PC-3 (cell line): ENCODE measurements around the gene GPX3. TPM values are rescaled to one million over a fixed set of nuclear protein-coding genes. Genes with fewer than 3 reads are reported as not detected.

ENCODE experiments used
- ATAC-seq: fragments of 200-7000 bp; cut with Tn5 transposase; 2 replicates; pipeline ENCODE4 v1.9.1; 2020; ENCODE audit warnings: mild to moderate bottlenecking, moderate library complexity
- BruUV-seq: library from RNA; stranded (reverse); fragments of 400-500 nt; replicated peaks from 2 replicates; lab custom pipeline; 2021; lab: Mats Ljungman, UMichigan
- CTCF ChIA-PET: fragments of 300-600 bp; sonication (Branson Sonifier 250); formaldehyde crosslinking; loops from one replicate; lab custom pipeline; 2022; ENCODE audit warnings: antibody characterized with exemption; lab: Charles Lee
- POLR2A ChIA-PET: fragments of 300-600 bp; sonication (Branson Sonifier 250); formaldehyde crosslinking; loops from one replicate; lab custom pipeline; 2022; ENCODE audit warnings: antibody characterized with exemption; ENCODE audit not compliant: unreplicated experiment; lab: Charles Lee
- DNase-seq: peaks from one replicate; pipeline ENCODE4 v3.0.0-alpha.2; 2015
- H2AFZ ChIP-seq: fragments of 300-600 bp; sonication (generic); 2 replicates; pipeline ENCODE4 v1.6.0; 2016; ENCODE audit warnings: antibody characterized with exemption, low read length
- H3F3A ChIP-seq: fragments of 300-600 bp; sonication (generic); one replicate; pipeline ENCODE4 v1.6.0; 2017; ENCODE audit warnings: antibody characterized with exemption, low read length, control low read depth, mild to moderate bottlenecking; ENCODE audit not compliant: unreplicated experiment
- H3K27ac ChIP-seq: fragments of 300-600 bp; sonication (generic); 2 replicates; pipeline ENCODE4 v1.5.1; 2016; ENCODE audit warnings: mild to moderate bottlenecking, low read length
- H3K27me3 ChIP-seq: fragments of 300-600 bp; sonication (generic); 2 replicates; pipeline ENCODE4 v1.6.1; 2016; ENCODE audit warnings: low read length, mixed read lengths
- H3K36me3 ChIP-seq: fragments of 300-600 bp; sonication (generic); 2 replicates; pipeline ENCODE4 v1.6.1; 2016; ENCODE audit warnings: low read depth, mixed run types, low read length, mixed read lengths
- H3K4me1 ChIP-seq: fragments of 300-600 bp; sonication (generic); 2 replicates; pipeline ENCODE4 v1.5.1; 2016; ENCODE audit warnings: low read length; ENCODE audit not compliant: insufficient read depth
- H3K4me2 ChIP-seq: fragments of 300-600 bp; sonication (generic); 2 replicates; pipeline ENCODE4 v1.6.0; 2016; ENCODE audit warnings: low read length
- H3K4me3 ChIP-seq: fragments of 300-600 bp; sonication (generic); 2 replicates; pipeline ENCODE4 v1.5.1; 2016; ENCODE audit warnings: mild to moderate bottlenecking, low read length, mixed read lengths
- H3K79me2 ChIP-seq: fragments of 300-600 bp; sonication (generic); 2 replicates; pipeline ENCODE4 v1.6.1; 2017; ENCODE audit warnings: low read length, mixed read lengths
- H3K9ac ChIP-seq: fragments of 300-600 bp; sonication (generic); 2 replicates; pipeline ENCODE4 v1.6.0; 2016; ENCODE audit warnings: mild to moderate bottlenecking, low read length
- H3K9me2 ChIP-seq: fragments of 300-600 bp; sonication (generic); replicated peaks from 2 replicates; pipeline ENCODE4 v1.6.1; 2016; ENCODE audit warnings: mixed run types, low read length, mixed read lengths
- H3K9me3 ChIP-seq: fragments of 300-600 bp; sonication (generic); 2 replicates; pipeline ENCODE4 v1.6.1; 2016; ENCODE audit warnings: low read length, mixed read lengths
- H4K20me1 ChIP-seq: fragments of 300-600 bp; sonication (generic); 2 replicates; pipeline ENCODE4 v1.6.1; 2016; ENCODE audit warnings: low read length, mixed read lengths
- EZH2 ChIP-seq: fragments of 300-600 bp; sonication (generic); IDR thresholded peaks from one replicate; pipeline ENCODE4 v1.6.1; 2017; ENCODE audit warnings: antibody characterized with exemption, mild to moderate bottlenecking, low read length; ENCODE audit not compliant: unreplicated experiment
- EZH2phosphoT487 ChIP-seq: fragments of 300-600 bp; sonication (generic); IDR thresholded peaks from 2 replicates; pipeline ENCODE4 v1.6.1; 2018; ENCODE audit warnings: mild to moderate bottlenecking, antibody characterized with exemption, low read length, borderline replicate concordance
- intact Hi-C: fragments of 100-400 bp; cut with micrococcal nuclease; formaldehyde crosslinking; loops from 2 replicates; pipeline ENCODE4 v1.9.0; 2023
- total RNA-seq: library from RNA; depleted of rRNA; stranded (reverse); fragments of >200 nt; gene quantifications from 2 replicates; pipeline ENCODE4 v1.2.3, GENCODE V29; 2014
- TF ChIP-seq, protein P1 (sequence below): fragments of 300-600 bp; sonication (generic); conservative IDR thresholded peaks from 2 replicates; pipeline ENCODE4 v1.5.1; 2017; ENCODE audit warnings: antibody characterized with exemption, low read depth, mild to moderate bottlenecking, low read length

GPX3 gene
- total RNA-seq, 1 experiment from 2014 or later, result not detected

DNA sequence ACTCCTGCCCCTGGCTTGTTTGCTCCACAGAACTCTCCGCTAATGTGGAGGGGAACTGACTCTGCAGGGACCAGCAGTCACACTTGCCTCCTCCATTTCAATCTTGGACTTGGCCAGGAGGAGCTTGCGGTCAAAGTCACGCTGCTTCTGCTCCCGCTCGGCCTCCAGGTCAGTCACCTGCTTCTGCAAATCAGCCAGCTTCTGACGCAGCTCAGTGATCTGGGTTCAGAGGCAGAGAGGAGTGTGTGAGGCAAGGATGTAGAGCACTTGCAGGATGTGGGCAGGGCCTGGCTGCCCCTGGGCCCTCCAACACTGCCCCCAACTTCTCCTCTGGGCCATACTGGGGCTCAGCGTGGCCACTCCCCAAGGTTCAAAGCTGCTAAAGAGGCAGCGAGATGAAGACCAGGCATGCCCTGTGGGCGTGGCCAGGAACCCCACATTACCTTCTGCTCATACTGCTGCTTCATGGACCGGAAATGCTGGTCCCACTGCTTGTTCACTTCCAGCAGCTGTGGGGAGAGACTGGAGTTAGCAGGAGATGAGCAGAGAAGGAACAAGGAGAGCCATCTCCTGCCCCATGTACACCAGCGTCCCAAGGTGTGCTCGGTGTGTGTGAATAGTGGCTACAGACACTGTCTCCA is 22.2 kb downstream of the GPX3 start:
- DNase-seq (no peak), ATAC-seq (no peak)
- Histone ChIP-seq H3K4me1 (peaks cover 38% of the 10 kb centered on the region), H4K20me1 (no peaks in the 10 kb centered on the region), H3K4me2 (no peak overlapping the region), H3F3A (no peaks in the 10 kb centered on the region), H3K79me2 (no peaks in the 10 kb centered on the region), H3K9me2 (no peaks in the 10 kb centered on the region), H3K4me3 (no peak overlapping the region), H3K9ac (no peak overlapping the region), H3K27ac (no peak overlapping the region), H2AFZ (no peak overlapping the region), H3K27me3 (no peaks in the 10 kb centered on the region), H3K9me3 (no peaks in the 10 kb centered on the region), H3K36me3 (peaks cover 45% of the 10 kb centered on the region)
- TF ChIP-seq EZH2phosphoT487, result no peak
- POLR2A ChIA-PET, result no interaction called here
- no TSS peak for BruUV-seq
- CTCF ChIA-PET, result no interaction called here
- intact Hi-C loops, result no loop called here

DNA sequence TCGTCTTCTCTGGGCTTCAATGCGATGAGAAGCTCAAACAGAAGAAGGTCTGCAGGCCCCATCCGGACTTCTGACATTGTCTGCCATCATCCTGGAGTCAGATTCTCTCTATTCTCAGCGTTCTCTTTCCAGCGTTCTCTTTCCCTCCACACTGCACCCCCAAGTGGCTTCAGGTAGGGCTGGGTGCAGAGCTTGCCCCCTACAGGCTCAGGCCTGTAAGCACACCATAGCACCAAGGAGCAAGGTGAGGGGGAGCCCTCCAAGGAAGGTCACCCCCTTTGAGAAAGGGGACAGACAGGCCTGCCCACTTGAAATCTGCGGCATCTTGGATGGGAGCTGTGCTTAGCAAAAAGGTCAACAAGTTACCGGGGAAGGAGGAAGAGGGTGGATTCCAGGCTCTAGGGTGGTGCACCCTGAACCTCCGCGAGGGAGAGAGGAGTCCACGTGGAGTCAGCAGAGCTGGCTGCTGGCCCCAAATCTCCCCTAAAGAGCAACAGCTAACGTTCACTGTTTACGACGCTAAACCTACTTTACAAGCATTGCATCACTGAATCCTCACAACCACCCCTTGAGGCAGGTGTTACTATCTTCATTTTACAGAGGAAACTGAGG is 27.5 kb downstream of the GPX3 start:
- Histone ChIP-seq H3K9me3 (no peaks in the 10 kb centered on the region), H3K9me2 (no peaks in the 10 kb centered on the region), H3K4me2 (no peak overlapping the region), H3K79me2 (no peaks in the 10 kb centered on the region), H3K27ac (no peak overlapping the region), H3K4me1 (no peaks in the 10 kb centered on the region), H2AFZ (no peak overlapping the region), H4K20me1 (peaks cover 6% of the 10 kb centered on the region; the same call in 1 of the 2 replicates), H3K27me3 (no peaks in the 10 kb centered on the region), H3K36me3 (peaks cover 44% of the 10 kb centered on the region), H3K9ac (no peak overlapping the region), H3K4me3 (no peak overlapping the region), H3F3A (no peaks in the 10 kb centered on the region)
- POLR2A ChIA-PET, result no interaction called here
- CTCF ChIA-PET, result interaction anchor here (0.5 to 2.2 kb wide), 8 partner anchors 24 to 347 kb away, joined by 3 to 11 read pairs (median 4); partner anchors contain the start of gene RBM22
- ATAC-seq, result peak; percentile 67
- intact Hi-C loops, result loop anchor here (1.0 kb wide), 1 partner anchor 46 kb away; no protein-coding TSS in a partner anchor
- no TSS peak for BruUV-seq
- no peak for TF ChIP-seq EZH2phosphoT487
- no peak for TF ChIP-seq EZH2
- TF ChIP-seq, protein P1, sequence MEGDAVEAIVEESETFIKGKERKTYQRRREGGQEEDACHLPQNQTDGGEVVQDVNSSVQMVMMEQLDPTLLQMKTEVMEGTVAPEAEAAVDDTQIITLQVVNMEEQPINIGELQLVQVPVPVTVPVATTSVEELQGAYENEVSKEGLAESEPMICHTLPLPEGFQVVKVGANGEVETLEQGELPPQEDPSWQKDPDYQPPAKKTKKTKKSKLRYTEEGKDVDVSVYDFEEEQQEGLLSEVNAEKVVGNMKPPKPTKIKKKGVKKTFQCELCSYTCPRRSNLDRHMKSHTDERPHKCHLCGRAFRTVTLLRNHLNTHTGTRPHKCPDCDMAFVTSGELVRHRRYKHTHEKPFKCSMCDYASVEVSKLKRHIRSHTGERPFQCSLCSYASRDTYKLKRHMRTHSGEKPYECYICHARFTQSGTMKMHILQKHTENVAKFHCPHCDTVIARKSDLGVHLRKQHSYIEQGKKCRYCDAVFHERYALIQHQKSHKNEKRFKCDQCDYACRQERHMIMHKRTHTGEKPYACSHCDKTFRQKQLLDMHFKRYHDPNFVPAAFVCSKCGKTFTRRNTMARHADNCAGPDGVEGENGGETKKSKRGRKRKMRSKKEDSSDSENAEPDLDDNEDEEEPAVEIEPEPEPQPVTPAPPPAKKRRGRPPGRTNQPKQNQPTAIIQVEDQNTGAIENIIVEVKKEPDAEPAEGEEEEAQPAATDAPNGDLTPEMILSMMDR, result peak; percentile 76
- peak; percentile 22 for DNase-seq

- no TSS peak for BruUV-seq
- no peak for TF ChIP-seq EZH2
- TF ChIP-seq EZH2phosphoT487, result no peak
- TF ChIP-seq, protein P1, result peak; percentile 60
- H3K4me1 ChIP-seq, result no peaks in the 10 kb centered on the region
- no peaks in the 10 kb centered on the region for H3K27me3 ChIP-seq
- peak; percentile 50 for DNase-seq
- ChIA-PET CTCF (interaction anchor here (0.5 to 2.2 kb wide), 9 partner anchors 14 to 348 kb away, joined by 3 to 11 read pairs (median 4); partner anchors contain the start of gene RBM22), POLR2A (no interaction called here)
- H3K9ac ChIP-seq, result no peak overlapping the region
- peak; percentile 25 for ATAC-seq
- no peaks in the 10 kb centered on the region for H3K9me3 ChIP-seq
- no peak overlapping the region for H3K4me3 ChIP-seq
- no peaks in the 10 kb centered on the region for H3F3A ChIP-seq
- H3K27ac ChIP-seq, result no peak overlapping the region
- intact Hi-C loops, result loop anchor here (1.0 kb wide), 1 partner anchor 46 kb away; no protein-coding TSS in a partner anchor
- no peaks in the 10 kb centered on the region for H3K9me2 ChIP-seq
- peaks cover 45% of the 10 kb centered on the region for H3K36me3 ChIP-seq
- H4K20me1 ChIP-seq, result peaks cover 6% of the 10 kb centered on the region; the same call in 1 of the 2 replicates
- H2AFZ ChIP-seq, result no peak overlapping the region
- no peaks in the 10 kb centered on the region for H3K79me2 ChIP-seq
- no peak overlapping the region for H3K4me2 ChIP-seq
These were observed 28.1 kb downstream of the GPX3 start for GRCh38 chr5:151048526-151048925.
